HG02970 (cell line): Measurements from ENCODE around the gene CUL3.
"Not testable (repeated sequence)": the region's sequence is repeated elsewhere in the genome, so short reads cannot be mapped to it uniquely, and the experiment has no call there.

Experiments
- ATAC-seq: cut with Tn5 transposase; IDR thresholded peaks from one replicate; pipeline ENCODE4 v1.9.1; 2021; ENCODE audit warnings: mild to moderate bottlenecking, moderate library complexity, moderate number of reproducible peaks; ENCODE audit not compliant: unreplicated experiment, low FRiP score

Gene CUL3

DNA sequence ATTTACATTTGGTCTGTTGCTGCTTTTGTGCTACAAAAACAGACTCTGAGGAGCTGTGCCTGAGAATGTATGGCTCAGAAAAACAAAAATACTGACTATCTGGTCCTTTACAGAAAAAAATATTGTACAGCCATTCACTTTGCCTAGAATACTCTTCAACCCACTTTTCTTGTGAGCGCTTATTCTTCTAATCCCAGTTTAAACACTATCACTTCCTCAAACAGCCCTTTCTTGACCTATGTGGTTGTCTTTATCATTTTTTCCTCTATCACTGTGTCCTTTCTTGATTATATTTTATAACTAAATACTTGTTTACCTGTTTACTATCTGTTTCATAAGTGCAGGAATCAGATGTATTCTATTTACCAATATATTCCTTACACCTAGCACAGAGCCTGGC, 33.5 kb downstream of the CUL3 start:
- no peak for ATAC-seq

DNA sequence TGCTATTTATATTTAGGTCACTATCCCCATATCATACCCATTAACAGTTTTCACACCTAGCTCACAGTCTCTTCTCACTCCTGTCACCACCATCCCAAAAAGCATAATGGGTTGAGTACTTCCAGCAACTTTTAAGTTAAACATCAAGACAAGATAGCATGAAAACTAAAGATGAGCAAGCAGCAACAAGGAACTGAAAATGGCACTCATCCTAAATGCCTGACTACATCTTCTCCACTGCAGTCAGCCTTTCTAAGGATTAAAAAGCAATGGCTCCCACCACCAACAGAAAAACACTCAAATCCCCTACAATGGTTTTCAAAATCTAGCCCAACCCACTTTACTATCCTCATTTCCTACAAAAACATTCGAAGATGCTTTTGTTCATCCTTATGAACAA, 38.2 kb downstream of the CUL3 start:
- ATAC-seq: no peak

DNA sequence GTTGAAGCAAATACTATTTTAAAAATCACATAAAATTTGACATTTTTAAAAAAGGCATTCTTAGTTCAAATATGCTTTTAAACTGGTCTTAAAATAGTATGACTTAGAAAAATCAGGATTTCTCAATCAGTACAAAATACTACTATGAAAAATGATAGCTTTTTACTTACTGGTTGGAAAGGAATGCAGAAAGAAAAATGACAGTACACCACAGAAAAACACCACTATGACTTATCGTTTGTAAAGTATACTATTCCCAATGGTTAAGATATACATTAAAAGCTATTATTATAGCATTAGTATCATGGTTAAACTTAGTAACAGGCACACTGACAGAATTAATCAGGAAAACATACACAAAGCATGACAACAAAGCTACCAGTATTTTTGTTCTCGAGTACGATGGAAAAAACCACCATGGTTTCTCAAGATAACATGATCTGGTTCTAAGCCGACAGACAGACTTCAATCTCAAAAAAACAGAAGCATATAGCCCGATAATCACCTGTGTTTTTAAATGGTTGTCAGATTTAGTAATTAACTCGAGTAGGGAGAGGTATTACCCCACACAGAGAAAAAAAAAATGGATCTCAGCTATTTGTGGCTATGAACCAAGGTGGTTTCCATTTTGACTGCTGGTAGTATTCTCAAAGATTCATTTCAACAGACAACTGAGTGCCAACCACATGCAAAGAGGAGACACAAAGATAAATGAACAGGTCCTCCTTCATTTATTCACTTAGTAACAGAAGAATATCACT, 39.1 kb downstream of the CUL3 start:
- ATAC-seq: no peak

DNA sequence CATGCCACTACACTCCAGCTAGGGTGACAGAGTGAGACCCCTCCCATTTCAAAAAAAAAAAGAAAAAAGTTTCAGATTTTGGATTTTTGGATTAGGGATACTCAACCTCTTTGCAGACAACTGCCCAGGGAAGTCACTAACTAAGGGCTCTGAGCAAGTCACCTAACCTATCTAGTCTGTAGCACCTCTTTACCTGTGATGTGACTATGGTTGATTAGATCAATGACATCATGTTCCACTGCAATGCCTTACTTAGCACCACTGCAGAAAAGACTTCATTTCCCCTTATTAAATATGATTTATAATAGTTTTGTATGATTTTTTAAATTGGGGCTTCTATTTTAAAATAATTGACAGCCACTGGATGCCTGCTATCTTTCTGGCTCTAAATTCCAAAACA, 41.2 kb downstream of the CUL3 start:
- no peak for ATAC-seq

DNA sequence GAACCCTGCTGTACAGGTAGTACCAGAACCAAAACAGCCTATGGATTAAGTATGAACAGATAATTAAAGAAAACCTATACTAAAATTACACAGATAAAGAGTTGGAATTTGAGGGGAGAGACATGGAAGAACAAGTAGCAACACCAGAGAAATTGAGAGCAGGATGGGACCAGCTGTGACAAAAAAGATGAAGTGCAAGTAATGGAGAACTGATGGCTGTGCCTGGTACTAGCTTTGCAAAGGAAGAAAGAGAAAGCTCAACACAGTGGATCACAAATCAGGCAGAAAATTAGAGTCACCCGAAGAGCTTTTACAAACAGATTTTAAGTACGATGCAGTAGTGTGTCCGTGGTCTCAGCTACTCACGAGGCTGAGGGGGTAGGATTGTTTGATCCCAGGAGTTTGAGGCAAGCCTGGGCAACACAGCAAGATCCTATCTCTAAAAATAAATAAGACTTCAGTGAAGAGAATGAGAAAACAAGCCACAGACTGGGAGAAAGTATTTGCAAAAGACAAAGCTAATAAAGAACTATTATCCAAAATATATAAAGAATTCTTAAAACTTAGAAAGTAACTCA, 46.5 kb downstream of the CUL3 start:
- no peak for ATAC-seq

DNA sequence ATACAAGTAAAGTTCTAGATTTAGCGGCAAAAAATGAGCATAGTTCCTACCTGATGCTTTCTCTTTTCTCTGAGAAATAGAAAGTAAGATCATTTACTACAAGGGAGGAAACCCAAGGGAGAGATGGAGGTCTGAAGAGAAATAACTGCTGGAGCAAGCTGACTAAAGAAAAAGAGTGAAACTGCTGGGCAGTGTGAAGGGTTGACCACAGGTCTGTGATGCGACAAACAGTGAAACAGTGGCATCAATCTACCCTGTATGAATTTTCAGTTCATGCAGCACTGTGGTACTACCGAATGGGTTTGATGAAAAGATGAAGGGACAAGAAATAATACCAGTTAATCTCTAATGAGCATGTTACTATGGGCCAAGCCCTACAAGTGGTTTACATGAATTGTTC, 52.2 kb downstream of the CUL3 start:
- ATAC-seq: no peak

DNA sequence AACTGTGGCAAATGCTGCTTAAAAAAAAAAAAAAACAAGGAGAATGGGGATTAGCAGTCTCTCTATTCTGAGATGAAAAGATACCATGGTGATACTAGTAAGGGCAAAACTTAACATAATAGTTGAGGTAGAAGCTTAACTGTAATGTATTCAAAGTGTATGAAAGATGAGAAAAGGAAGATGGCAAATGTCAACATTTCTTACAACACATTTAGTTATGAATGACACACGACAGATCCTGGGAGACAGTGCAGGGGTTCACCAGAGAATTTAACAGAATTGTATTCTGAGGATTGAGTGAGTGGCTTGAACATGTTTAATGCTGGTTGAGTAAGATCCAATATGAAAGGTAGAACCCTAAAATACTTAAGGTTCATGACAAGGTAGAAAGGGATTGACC, 52.7 kb downstream of the CUL3 start:
- no peak for ATAC-seq

DNA sequence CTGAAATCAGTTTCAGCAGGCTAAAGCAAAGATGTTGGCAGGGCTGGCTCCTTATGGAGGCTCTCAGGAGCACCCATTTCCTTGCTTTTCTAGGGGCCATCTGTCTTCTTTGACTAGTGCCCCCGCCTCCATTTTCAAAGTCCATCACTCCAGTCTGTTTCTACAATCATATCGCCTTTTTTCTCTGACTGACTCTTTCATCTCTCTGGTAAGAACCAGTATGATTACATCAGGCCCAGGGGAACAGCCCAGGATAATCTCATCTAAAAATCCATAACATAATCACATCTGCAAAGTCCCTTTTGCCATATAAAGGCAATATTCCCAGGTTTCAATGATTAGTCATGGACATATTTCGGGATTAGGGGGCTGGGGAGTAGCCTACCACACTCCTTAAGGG, 57.0 kb downstream of the CUL3 start:
- ATAC-seq: no peak

DNA sequence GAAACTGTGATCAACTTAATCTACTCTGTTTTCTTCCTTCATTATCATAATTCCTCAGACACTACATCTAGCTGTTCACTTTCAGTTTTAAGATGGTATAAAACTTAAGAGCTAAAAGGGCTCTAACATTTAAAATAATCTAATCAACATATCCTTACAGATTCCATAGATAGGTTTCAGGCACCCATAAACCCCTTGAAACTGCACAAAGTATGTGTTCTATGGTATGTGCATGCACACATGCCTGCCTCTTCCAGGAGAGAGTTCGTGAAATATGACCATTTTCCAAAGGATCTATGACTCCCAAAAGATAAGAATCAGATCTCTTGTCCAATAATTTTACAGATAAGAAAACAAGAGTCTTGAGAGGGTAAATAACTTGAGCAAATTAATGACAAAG, 59.4 kb downstream of the CUL3 start:
- ATAC-seq: no peak

DNA sequence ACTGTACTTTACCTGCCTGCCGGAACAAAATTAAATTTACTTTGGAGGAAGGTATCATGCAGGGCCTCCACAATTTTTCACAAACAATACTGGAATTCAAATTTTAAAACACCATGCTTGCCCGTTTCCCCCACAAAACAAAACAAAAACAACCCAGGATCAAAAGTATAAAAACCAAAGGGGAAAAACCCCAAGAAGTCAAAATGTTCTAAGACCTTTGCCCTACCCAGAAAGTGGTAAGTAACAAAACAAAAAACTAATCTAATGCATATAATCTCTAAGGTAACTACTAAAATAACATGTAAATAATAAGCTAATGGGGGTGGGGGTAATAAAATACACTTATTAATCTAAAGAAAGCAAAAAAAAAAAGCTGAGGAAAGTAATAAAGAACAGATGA, 60.5 kb downstream of the CUL3 start:
- ATAC-seq: no peak

DNA sequence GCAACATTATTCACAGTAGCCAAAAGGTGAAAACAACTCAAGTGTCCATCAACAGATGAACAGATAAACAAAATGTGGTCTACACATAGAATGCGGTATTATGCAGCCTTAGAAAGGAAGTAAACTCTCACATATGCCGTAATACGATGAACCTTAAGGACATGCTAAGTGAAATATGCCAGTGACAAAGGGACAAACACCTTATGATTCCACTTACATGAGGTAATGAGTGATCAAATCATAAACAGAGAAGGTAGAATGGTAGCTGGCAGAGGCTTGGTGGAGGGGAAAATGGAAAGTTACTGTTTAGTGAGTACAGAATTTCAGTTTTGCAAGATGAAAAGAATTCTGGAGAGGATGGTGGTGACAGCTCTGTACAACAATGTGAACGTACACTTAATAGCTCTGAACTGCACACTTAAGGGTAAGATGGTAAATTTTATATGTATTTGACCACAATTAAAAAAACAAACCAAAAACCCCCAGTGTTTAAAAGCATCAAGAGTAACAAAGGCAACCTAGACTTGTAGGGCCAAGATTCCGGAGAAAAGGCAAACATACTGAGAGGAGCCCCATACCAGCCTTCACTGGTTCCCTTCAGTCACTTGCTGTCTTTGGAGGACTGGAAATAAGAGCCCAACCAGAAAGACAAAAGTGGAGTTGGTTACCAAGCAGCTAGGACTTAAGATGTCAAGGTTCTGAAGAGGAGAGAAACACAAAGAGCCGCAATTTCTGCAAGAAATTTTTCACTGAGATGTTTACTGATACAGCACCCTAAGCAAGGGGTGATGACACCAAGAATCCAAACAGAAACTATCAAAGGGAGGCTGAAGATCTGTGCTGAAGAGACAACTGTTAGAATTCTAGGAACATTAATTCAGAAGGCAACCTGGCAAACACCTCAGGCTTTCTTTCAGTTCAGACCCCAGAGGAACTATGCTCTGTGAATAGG, 61.3 kb downstream of the CUL3 start:
- ATAC-seq: no peak

DNA sequence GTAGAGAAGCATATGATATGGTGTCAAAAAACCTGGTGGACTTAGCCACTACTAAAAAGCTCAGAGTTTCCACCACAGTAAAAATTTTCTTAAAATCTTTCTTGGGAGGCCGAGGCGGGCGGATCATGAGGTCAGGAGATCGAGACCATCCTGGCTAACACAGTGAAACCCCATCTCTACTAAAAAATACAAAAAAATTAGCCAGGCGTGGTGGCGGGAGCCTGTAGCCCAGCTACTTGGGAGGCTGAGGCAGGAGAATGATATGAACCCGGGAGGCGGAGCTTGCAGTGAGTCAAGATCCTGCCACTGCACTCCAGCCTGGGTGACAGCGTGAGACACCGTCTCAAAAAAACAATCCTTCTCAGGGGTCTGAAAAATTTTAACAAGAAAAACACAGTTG, 62.7 kb downstream of the CUL3 start:
- ATAC-seq: not testable (repeated sequence)

DNA sequence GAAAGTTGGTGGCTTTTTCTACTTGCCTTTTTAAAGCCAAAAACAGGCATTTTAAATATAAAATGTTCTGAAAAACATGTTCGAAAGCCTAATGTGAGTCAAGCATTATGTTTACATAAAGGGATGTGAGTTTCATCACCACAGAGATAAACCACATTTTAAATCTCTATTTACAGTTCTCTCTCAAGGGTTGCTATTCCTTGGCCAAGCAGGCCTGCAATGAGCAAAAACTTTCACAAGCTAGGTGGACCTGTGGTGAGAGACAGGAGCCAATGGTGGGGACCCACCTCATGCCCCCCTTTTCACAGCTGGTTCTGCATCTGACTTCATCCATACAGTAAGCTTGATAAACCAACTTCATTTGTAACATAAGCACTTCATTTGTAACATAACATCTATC, 65.1 kb downstream of the CUL3 start:
- peak; percentile 51 for ATAC-seq

DNA sequence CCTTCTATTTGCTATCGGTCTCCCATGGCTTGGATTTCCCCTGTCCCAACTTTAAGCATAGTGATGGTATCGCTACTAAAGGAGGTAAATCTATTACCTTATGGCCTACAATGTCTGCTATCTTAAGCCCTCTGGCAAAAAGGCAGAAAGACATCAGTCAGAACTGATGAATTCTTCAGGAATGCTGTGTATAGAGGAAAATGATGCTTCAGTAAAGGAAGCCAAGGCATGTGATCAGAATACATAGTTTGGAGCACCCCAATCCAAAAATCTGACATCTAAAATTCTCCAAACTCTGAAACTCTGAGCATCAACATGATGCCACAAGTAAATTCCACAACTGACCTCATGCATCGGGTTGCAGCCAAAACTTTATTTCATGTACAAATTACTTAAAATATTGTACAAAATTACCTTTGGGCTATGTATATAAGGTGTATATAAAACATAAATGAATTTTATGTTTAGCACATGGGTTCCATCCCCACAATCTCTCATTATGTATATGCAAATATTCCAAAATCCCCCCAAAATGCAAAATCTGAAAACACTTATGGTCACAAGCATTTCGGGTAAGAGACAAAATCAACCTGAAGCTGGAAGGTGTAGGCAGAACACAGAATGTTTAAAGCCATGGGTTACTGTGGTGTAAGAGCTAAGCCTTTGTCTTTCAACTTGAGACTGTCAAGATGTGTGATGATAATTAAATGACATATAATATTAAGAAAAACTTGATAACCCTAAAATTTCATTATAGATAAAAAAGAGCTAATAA, 66.2 kb downstream of the CUL3 start:
- ATAC-seq: no peak

DNA sequence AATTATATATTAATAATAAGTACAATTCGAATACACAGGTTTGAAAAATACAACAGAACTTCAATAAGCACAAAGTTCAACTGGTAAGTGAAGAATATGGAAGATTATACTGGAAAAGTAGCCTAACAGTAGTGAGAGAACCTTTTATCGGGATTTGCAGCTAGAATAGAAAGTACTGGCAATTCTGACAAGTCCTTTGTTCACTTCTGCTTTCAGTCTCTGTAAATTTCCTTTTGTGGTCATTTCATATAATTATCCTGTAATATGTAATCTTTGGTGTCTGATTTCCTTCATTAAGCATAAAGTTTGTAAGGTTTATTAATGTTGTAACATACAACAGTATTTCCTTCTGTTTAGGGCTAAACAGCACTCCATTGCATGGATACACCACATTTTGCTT, 67.2 kb downstream of the CUL3 start:
- no peak for ATAC-seq

DNA sequence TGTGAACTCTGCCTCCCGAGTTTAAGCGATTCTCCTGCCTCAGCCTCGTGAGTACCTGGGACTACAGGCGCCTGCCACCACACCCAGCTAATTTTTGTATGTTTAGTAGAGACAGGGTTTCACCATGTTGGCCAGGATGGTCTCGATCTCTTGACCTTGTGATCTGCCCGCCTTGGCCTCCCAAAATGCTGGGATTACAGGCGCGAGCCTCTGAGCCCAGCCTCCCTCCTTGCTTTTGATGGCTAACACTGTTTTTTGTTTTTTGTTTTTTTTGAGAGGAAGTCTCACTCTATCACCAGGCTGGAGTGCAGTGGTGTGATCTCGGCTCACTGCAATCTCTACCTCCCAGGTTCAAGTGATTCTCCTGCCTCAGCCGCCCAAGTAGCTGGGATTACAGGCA, 68.8 kb downstream of the CUL3 start:
- not testable (repeated sequence) for ATAC-seq

DNA sequence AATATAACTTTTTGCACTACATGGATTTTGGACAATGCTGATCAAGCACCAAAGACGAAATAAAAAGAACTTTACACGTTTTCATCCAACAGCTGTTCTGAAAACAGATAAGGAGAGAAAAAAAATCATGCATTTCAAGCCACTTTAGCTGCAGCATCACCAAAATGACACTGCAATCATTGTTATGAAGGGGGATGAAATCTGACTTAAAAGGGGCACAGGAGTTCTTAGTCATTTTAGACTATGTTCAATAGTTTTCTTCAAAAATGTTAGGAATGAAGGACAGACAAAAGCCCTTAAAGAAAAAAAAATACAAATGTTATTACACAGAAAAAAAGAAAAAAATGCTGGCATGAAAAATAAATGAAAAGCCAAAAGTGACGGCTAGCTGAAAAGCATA, 71.2 kb downstream of the CUL3 start:
- ATAC-seq: no peak

DNA sequence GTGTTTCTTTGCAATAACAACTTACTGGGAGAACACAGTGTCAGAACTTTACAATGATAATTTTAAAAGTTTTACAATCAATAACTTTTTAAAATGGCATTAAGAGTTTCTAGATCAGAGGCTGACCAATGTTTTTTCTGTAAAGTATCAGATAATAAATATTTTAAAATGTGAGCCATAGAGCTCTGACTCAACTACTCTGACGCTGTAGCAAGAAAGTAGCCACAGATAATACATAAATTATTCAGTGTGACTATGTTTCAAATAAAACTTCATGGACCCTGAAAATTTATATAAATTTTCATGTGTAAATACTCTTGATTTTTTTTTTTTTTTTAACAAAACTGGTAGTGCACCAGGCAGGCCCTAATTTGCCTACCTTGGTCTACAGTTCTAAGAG, 77.4 kb downstream of the CUL3 start:
- ATAC-seq: no peak

DNA sequence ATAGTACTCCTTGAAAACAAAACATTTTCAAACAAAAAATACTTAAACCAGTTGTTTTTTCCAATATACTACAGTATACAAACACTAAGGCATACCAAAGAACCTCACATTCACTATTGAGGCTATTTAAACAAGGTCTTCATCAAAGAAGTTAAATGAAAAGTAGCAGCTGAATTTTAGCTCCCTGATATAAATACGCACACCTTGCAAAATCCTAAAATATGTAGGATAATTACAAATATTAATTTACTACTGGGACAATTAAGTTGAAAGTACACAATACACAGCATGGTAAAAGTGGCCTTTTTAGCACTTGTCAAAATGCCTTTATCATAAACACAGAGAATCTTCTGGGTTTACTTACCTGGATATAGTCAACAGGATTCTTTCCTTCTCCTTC, 78.7 kb downstream of the CUL3 start:
- no peak for ATAC-seq

DNA sequence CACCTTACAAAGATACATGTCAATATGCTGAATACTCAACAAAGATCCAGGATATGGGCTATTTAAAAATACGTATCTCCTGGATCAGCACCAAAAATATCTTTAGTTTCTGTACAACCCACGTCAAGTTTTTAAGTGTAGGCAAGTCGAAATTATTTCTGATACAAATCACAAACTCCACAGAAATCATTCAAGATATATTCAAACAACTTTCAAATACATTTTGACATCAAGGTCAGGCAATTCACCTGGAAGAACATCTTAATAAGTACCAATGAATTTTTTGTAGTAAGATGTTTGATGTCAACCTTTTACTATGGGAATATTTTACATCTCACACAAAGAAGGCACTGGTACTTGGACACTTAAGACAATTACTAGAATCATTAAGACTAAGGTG, 86.2 kb downstream of the CUL3 start:
- no peak for ATAC-seq

DNA sequence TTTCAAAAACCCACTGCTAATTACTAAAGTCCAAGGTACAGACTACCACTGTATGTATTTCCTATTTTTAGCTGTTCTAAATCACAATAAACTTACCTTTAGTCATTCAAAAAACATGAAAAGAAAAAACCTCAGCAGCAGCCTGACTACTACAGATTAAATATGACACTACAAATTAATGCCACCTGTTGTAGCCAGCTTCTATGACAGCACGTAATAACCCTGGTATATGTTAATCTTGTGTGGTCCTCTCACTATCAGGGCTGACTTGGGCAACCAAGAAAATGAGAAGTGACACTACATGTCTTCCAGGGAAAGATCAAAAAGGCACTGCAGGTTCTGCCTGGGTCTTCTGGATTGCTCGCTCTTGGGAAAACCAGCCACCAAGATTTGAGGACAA, 92.6 kb downstream of the CUL3 start:
- no peak for ATAC-seq
